AG04450 (cell line): ENCODE data around the gene CPOX. TPM values are rescaled to one million over a fixed set of nuclear protein-coding genes. Genes with fewer than 3 reads are reported as not detected.

Experiments used
- CTCF ChIA-PET: fragments of 300-600, 350-600 bp; formaldehyde crosslinking; extraction: SDS; loops from one replicate; lab custom pipeline; 2022; ENCODE audit warnings: antibody characterized with exemption, inconsistent platforms; lab: Charles Lee
- POLR2A ChIA-PET: fragments of 350-600 bp; formaldehyde crosslinking; extraction: SDS; loops from one replicate; lab custom pipeline; 2021; ENCODE audit warnings: antibody characterized with exemption, inconsistent platforms; lab: Yijun Ruan, JAX
- DNase-seq: peaks from one replicate; pipeline ENCODE4 v3.0.0-alpha.2; 2011; ENCODE audit warnings: low read depth, low spot score
- H3K27ac ChIP-seq: one replicate; pipeline ENCODE4 v1.5.1; 2012; ENCODE audit warnings: low read depth, low read length, control low read depth
- H3K27me3 ChIP-seq: one replicate; pipeline ENCODE4 v1.6.0; 2012; ENCODE audit warnings: low read length; ENCODE audit not compliant: control insufficient read depth, insufficient read depth
- H3K4me3 ChIP-seq: 2 replicates; pipeline ENCODE4 v1.5.1; 2011; ENCODE audit warnings: mild to moderate bottlenecking, low read depth, low read length, control low read depth
- H3K9me3 ChIP-seq: 2 replicates; pipeline ENCODE4 v1.5.1; 2012; ENCODE audit warnings: low read length; ENCODE audit not compliant: control insufficient read depth, insufficient read depth
- polyA plus RNA-seq: library from polyadenylated mRNA; depleted of rRNA; stranded (reverse); fragments of >200 nt; gene quantifications from 2 replicates; pipeline ENCODE4 v1.2.3, GENCODE V29; 2011
- TF ChIP-seq, protein P1 (sequence below): IDR thresholded peaks from 2 replicates; pipeline ENCODE4 v1.5.1; 2011; ENCODE audit warnings: low read depth, low read length, control low read depth, inconsistent platforms

CPOX gene
- polyA plus RNA-seq, 1 experiment = 19.6 TPM

DNA sequence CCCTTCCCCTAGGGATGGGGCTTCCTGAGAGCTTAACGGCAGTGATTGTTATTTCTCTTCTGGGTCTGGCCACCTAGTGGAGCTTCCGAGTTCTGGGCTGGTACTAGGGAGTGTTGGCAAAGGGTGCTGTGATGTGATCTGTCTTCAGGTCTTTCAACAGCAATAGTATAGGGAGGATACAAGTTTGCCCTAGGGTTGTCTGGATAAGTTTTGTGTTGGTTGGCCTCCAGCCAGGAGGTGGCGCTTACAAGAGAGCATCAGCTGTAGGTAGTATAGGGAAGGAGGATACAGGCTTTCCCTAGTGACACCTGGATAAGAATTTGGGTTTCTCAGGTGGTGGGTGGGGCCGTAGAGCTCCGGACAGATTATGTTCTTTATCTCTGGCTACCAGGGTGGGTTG, 19.2 kb upstream of the CPOX start:
- TF ChIP-seq, protein P1, sequence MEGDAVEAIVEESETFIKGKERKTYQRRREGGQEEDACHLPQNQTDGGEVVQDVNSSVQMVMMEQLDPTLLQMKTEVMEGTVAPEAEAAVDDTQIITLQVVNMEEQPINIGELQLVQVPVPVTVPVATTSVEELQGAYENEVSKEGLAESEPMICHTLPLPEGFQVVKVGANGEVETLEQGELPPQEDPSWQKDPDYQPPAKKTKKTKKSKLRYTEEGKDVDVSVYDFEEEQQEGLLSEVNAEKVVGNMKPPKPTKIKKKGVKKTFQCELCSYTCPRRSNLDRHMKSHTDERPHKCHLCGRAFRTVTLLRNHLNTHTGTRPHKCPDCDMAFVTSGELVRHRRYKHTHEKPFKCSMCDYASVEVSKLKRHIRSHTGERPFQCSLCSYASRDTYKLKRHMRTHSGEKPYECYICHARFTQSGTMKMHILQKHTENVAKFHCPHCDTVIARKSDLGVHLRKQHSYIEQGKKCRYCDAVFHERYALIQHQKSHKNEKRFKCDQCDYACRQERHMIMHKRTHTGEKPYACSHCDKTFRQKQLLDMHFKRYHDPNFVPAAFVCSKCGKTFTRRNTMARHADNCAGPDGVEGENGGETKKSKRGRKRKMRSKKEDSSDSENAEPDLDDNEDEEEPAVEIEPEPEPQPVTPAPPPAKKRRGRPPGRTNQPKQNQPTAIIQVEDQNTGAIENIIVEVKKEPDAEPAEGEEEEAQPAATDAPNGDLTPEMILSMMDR = no peak
- no peak for DNase-seq
- POLR2A ChIA-PET = no interaction called here

DNA sequence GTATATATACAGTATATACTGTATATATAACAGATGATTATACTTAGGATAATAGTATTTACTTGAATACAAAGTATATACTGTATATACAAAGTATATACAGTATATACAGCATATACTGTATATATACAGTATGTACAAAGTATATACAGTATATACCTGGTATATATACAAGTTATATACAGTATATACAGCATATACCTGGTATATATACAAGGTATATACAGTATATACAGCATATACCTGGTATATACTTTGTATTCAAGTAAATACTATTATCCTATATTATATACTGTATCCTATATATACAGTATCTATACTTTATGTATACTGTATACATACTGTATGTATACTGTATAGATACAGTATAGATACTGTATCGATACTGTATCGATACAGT, 14.6 kb upstream of the CPOX start:
- no peak for DNase-seq
- Histone ChIP-seq H3K4me3 (no peak overlapping the region), H3K27ac (no peak overlapping the region), H3K27me3 (no peaks in the 10 kb centered on the region), H3K9me3 (no peaks in the 10 kb centered on the region)
- TF ChIP-seq, protein P1 = no peak
- POLR2A ChIA-PET = no interaction called here
- CTCF ChIA-PET = no interaction called here

More for the DNA sequence above, 19.2 kb upstream of the CPOX start:
- Histone ChIP-seq H3K4me3 (no peak overlapping the region), H3K9me3 (no peaks in the 10 kb centered on the region), H3K27me3 (no peaks in the 10 kb centered on the region), H3K27ac (no peak overlapping the region)
- CTCF ChIA-PET = interaction anchor here (0.7 kb wide), 1 partner anchor 15 kb away, joined by 3 read pairs; no protein-coding TSS in a partner anchor

DNA sequence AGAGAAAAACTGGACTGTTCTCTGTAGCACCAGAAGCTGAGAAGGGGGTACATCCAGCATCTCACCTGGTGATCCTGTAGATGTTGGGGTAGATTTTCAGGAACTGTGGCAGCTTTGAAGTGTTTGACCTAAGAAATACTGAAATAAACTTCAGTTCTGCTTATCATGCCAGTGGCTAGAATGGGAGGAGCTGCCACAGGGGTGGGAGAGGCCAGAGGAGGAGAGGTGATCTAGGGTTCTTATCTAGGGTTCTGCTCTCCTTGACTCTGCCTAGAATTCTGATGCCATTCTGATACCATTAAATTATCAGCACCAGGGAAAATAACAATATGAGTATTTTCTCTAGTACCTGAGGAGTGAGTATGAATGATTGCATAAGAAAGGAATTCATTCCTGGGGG, 10.2 kb upstream of the CPOX start:
- H3K9me3 ChIP-seq = no peaks in the 10 kb centered on the region
- POLR2A ChIA-PET = no interaction called here
- CTCF ChIA-PET = interaction anchor here (0.8 to 7.0 kb wide), 7 partner anchors 9 to 392 kb away, joined by 3 to 212 read pairs (median 17); partner anchors contain the start of gene CPOX
- DNase-seq = no peak
- H3K4me3 ChIP-seq = no peak overlapping the region
- no peak overlapping the region for H3K27ac ChIP-seq
- TF ChIP-seq, protein P1 = no peak
- H3K27me3 ChIP-seq = no peaks in the 10 kb centered on the region

DNA sequence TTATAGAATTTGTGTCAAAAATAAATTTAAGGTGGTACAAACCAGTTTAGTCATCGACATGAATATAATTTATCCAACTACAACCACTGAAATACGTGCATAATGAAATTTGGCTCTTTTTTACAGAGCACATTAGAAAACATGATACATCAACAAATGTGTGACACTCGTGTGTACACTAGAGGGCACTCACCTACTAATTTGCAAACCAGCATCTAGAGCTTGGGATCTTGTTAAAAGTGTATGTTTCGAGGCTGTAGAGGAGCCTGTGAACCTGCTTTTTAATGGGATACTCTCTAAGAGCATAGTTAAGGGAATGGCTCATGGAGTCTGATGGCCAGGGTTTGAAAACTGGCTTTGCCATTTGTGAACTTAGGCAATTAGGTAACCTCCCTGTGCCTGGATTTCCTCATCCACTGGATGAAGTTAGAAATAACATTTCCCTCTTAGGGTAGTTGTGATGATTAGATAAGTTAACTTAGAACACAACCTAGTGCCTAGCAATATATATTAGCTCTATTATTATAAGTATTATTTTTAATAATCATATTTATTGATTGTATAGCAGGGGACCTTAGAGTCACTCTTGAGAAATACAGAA, 8.8 kb upstream of the CPOX start:
- ChIA-PET POLR2A (no interaction called here), CTCF (interaction anchor here (0.6 to 7.0 kb wide), 37 partner anchors 9 to 394 kb away, joined by 3 to 212 read pairs (median 4); partner anchors contain the start of gene CPOX)

DNA sequence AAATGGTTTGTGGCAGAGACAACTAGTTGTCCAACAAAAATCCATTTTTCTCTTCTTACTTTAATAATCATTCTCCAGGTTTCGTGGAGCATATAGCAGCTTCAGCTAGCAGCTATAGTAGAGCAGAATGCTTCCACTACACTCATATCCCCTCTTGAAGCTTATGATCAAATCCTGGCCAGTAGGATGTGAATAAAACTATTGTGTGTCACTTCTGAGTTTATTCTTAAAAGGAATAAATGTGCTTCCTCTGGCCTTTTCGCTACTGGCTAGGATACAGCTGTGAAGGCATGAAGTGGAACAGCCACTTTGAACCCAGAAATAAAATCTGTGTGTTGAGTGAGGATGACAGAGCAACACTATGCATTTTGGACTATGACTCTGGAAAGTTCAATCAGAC, 7.8 kb upstream of the CPOX start:
- Histone ChIP-seq H3K27me3 (no peaks in the 10 kb centered on the region), H3K4me3 (no peak overlapping the region), H3K9me3 (no peaks in the 10 kb centered on the region), H3K27ac (no peak overlapping the region)
- DNase-seq = no peak
- POLR2A ChIA-PET = no interaction called here
- CTCF ChIA-PET = interaction anchor here (1.0 to 7.0 kb wide), 15 partner anchors 10 to 395 kb away, joined by 3 to 212 read pairs (median 10); partner anchors contain the start of gene CPOX
- TF ChIP-seq, protein P1 = no peak

More for the DNA sequence above, 8.8 kb upstream of the CPOX start:
- no peak overlapping the region for H3K4me3 ChIP-seq
- DNase-seq = peak; percentile 47
- H3K9me3 ChIP-seq = no peaks in the 10 kb centered on the region
- H3K27me3 ChIP-seq = no peaks in the 10 kb centered on the region
- TF ChIP-seq, protein P1 = peak; percentile 85
- H3K27ac ChIP-seq = no peak overlapping the region
